Measurements from ENCODE around the gene PTPN3. TPM values are rescaled to one million over a fixed set of nuclear protein-coding genes. Genes with fewer than 3 reads are reported as not detected.

Gene PTPN3
- total and polyA plus RNA-seq, 10 of the 15 experiments (the other 5 are each of a cell fraction or from before 2014, with no cell fraction given) = 0.18 to 1.3 (median 0.39) TPM

- no peaks in the 10 kb centered on the region for H3K9me3 ChIP-seq (replicated peaks; ENCODE audit: control insufficient read depth, insufficient read depth, low read length)
- H4K20me1 ChIP-seq (ENCODE audit: control insufficient read depth, insufficient read depth) = no peaks in the 10 kb centered on the region
- intact Hi-C loops (cut with micrococcal nuclease; ENCODE audit: unreplicated experiment) = no loop called here
- no peaks in the 10 kb centered on the region for H3K36me3 ChIP-seq (ENCODE audit: control insufficient read depth in 2 of 2, insufficient read depth in 2 of 2, low read length in 1 of 2)
- 0 out of 2 replicates have a peak, but pooled peaks cover 3% of the 10 kb centered on the region for H3K4me1 ChIP-seq (ENCODE audit: control insufficient read depth, insufficient read depth, low read length)
- H3K4me2 ChIP-seq (ENCODE audit: control insufficient read depth, insufficient read depth) = no peak overlapping the region
- WGBS (ENCODE audit: insufficient coverage, insufficient replicate concordance, low lambda C conversion rate, missing lambda C conversion rate) = 59% methylated on average over 4 of the region's 4 CpGs
- ChIA-PET CTCF (interaction anchor here (3.0 kb wide), 1 partner anchor 10 kb away, joined by 14 read pairs; no protein-coding TSS in a partner anchor), RAD21 (ENCODE audit: unreplicated experiment) (no interaction called here), POLR2A (no interaction called here), SMC1A (ENCODE audit: uncharacterized antibody, unreplicated experiment) (interaction anchor here (1.3 kb wide), 1 partner anchor 10 kb away, joined by 3 read pairs; no protein-coding TSS in a partner anchor)
- ATAC-seq = no peak
- in situ Hi-C loops (cut with MboI) = no loop called here
- FAIRE-seq = no peak
- H3K9ac ChIP-seq (ENCODE audit: control insufficient read depth, insufficient read depth, low read length) = no peak overlapping the region
- H2AFZ ChIP-seq (ENCODE audit: control insufficient read depth, low read depth, low read length) = no peak overlapping the region
- H3K4me3 ChIP-seq = no peak overlapping the region
- no peaks in the 10 kb centered on the region for H3K27me3 ChIP-seq (replicated peaks in 1 of 2; ENCODE audit: control insufficient read depth in 2 of 2, insufficient read depth in 2 of 2, low read length in 1 of 2)
- H3K27ac ChIP-seq (ENCODE audit: control insufficient read depth, insufficient read depth) = no peak overlapping the region
- H3K79me2 ChIP-seq (ENCODE audit: control insufficient read depth, insufficient read depth, low read length) = no peaks in the 10 kb centered on the region
- DNase-seq (ENCODE audit: low read depth, low spot score) = no peak
- no peak for TF ChIP-seq ZBTB11 (CRISPR knock-in tag; IDR thresholded peaks at IDR 0.05)
- no TSS peak for BruUV-seq (replicated peaks)
Measured at GRCh38 chr9:109430231-109430630, 67.9 kb downstream of the PTPN3 start.

GRCh38 chr9:109428854-109429253 is 69.3 kb downstream of the PTPN3 start:
- no peak for TF ChIP-seq CHD1 (IDR thresholded peaks at IDR 0.05; ENCODE audit: low read depth, low read length)
- TF ChIP-seq CBX3 (IDR thresholded peaks at IDR 0.05; ENCODE audit: borderline replicate concordance, low read depth) = no peak
- ChIA-PET POLR2A (interaction anchor here (0.6 to 1.1 kb wide), 4 partner anchors 9 to 582 kb away, joined by 3 read pairs; no protein-coding TSS in a partner anchor), CTCF (interaction anchor here (1.1 to 2.4 kb wide), 5 partner anchors 9 to 29 kb away, joined by 3 to 8 read pairs (median 4); no protein-coding TSS in a partner anchor), SMC1A (ENCODE audit: uncharacterized antibody, unreplicated experiment) (interaction anchor here (1.1 to 1.7 kb wide), 4 partner anchors 9 to 20 kb away, joined by 4 to 11 read pairs (median 5); no protein-coding TSS in a partner anchor), RAD21 (ENCODE audit: unreplicated experiment) (interaction anchor here (1.2 to 2.7 kb wide), 3 partner anchors 12 to 41 kb away, joined by 3 to 10 read pairs (median 7); no protein-coding TSS in a partner anchor)
- FAIRE-seq (no peak), ATAC-seq (no peak), DNase-seq (ENCODE audit: low read depth, low spot score) (no peak)
- Histone ChIP-seq H3K9me3 (replicated peaks; ENCODE audit: control insufficient read depth, insufficient read depth, low read length) (no peaks in the 10 kb centered on the region), H3K4me2 (ENCODE audit: control insufficient read depth, insufficient read depth) (no peak overlapping the region), H3K79me2 (ENCODE audit: control insufficient read depth, insufficient read depth, low read length) (no peaks in the 10 kb centered on the region), H3K9ac (ENCODE audit: control insufficient read depth, insufficient read depth, low read length) (no peak overlapping the region), H3K4me3 (no peak overlapping the region), H4K20me1 (ENCODE audit: control insufficient read depth, insufficient read depth) (no peaks in the 10 kb centered on the region), H3K27ac (ENCODE audit: control insufficient read depth, insufficient read depth) (no peak overlapping the region), H3K36me3 (ENCODE audit: control insufficient read depth in 2 of 2, insufficient read depth in 2 of 2, low read length in 1 of 2) (no peaks in the 10 kb centered on the region), H2AFZ (ENCODE audit: control insufficient read depth, low read depth, low read length) (no peak overlapping the region), H3K4me1 (ENCODE audit: control insufficient read depth, insufficient read depth, low read length) (0 out of 2 replicates have a peak, but pooled peaks cover 3% of the 10 kb centered on the region), H3K27me3 (replicated peaks in 1 of 2; ENCODE audit: control insufficient read depth in 2 of 2, insufficient read depth in 2 of 2, low read length in 1 of 2) (no peaks in the 10 kb centered on the region)
- in situ Hi-C loops (cut with MboI) (no loop called here), intact Hi-C loops (cut with micrococcal nuclease; ENCODE audit: unreplicated experiment) (no loop called here)
- 67% methylated on average over 6 of the region's 6 CpGs for WGBS (ENCODE audit: insufficient coverage, insufficient replicate concordance, low lambda C conversion rate, missing lambda C conversion rate)
- no TSS peak for BruUV-seq (replicated peaks)

Data from GM12878 (cell line).